Endothelial cell of umbilical vein (primary cell): ENCODE data around the gene CRYBG2.

Experiments
- CTCF ChIP-seq, 2 donors: IDR thresholded peaks; 1 replicate in 1 of 2; 2 replicates in 1 of 2; pipeline ENCODE4 v1.5.1; 2011; ENCODE audit warnings: low read length in 2 of 2, mild to moderate bottlenecking in 2 of 2, moderate library complexity in 2 of 2, control low read depth in 1 of 2, inconsistent platforms in 1 of 2, low read depth in 1 of 2; ENCODE audit not compliant: insufficient read depth in 1 of 2; ENCODE audit errors: extremely low read depth in 1 of 2
- EZH2 ChIP-seq: IDR thresholded peaks from 2 replicates; pipeline ENCODE4 v1.6.1; 2012; ENCODE audit warnings: borderline replicate concordance, low read depth, mild to moderate bottlenecking, moderate library complexity, low read length, inconsistent platforms; ENCODE audit not compliant: severe bottlenecking
- FOS ChIP-seq: IDR thresholded peaks from 2 replicates; pipeline ENCODE4 v1.6.1; 2011; ENCODE audit warnings: mild to moderate bottlenecking, low read length, moderate library complexity, borderline replicate concordance; ENCODE audit not compliant: insufficient read depth
- JUN ChIP-seq: IDR thresholded peaks from 2 replicates; pipeline ENCODE4 v1.6.1; 2011; ENCODE audit warnings: borderline replicate concordance, low read depth; ENCODE audit not compliant: insufficient read length, insufficient read depth
- MAX ChIP-seq: IDR thresholded peaks from 2 replicates; pipeline ENCODE4 v1.6.1; 2011; ENCODE audit not compliant: insufficient read depth, insufficient read length
- MYC ChIP-seq: IDR thresholded peaks from one replicate; pipeline ENCODE4 v1.6.1; 2011; ENCODE audit warnings: mild to moderate bottlenecking, low read depth, low read length
- POLR2A ChIP-seq: IDR thresholded peaks from 2 replicates; pipeline ENCODE4 v1.6.1; 2012; ENCODE audit warnings: low read depth, mild to moderate bottlenecking, control low read depth, low read length
- POLR2AphosphoS5 ChIP-seq: IDR thresholded peaks from 2 replicates; pipeline ENCODE4 v1.6.1; 2012; ENCODE audit warnings: low read depth, mild to moderate bottlenecking, control low read depth, low read length, moderate library complexity; ENCODE audit not compliant: insufficient read depth

GRCh38 chr1:26354972-26355371 is 1.0 kb upstream of the CRYBG2 start:
- TF ChIP-seq CTCF (IDR thresholded peaks at IDR 0.05; ENCODE audit: extremely low read depth in 1 of 2, insufficient read depth in 1 of 2, low read depth in 1 of 2, low read length in 2 of 2) (no peak), POLR2A (no peak), EZH2 (no peak), MYC (no peak), POLR2AphosphoS5 (no peak), FOS (no peak), MAX (no peak), JUN (no peak)
